Liver (tissue), 10 donors: ENCODE results near the gene CFAP45. TPM values are rescaled to one million over a fixed set of nuclear protein-coding genes. Genes with fewer than 3 reads are reported as not detected.

Experiments
- DNase-seq: peaks from one replicate; pipeline ENCODE4 v3.0.0-alpha.2; 2017; ENCODE audit warnings: low spot score
- H3K27ac ChIP-seq, 2 donors: one replicate each; pipeline ENCODE4 v1.7.0; 2013; ENCODE audit warnings: inconsistent platforms in 2 of 2, low read length in 2 of 2, control low read depth in 1 of 2, low read depth in 1 of 2, mild to moderate bottlenecking in 1 of 2
- H3K27me3 ChIP-seq, 4 donors: one replicate each; pipeline versions ENCODE4 v1.6.1 to v1.7.0; 2013; ENCODE audit warnings: low read length in 3 of 4, inconsistent platforms in 1 of 4, mild to moderate bottlenecking in 1 of 4, moderate library complexity in 1 of 4; ENCODE audit not compliant: control insufficient read depth in 4 of 4, insufficient read depth in 4 of 4
- H3K36me3 ChIP-seq, 4 donors: one replicate each; pipeline versions ENCODE4 v1.6.1 to v1.7.0; 2013; ENCODE audit warnings: low read length in 3 of 4, mild to moderate bottlenecking in 3 of 4, low read depth in 1 of 4, moderate library complexity in 1 of 4; ENCODE audit not compliant: control insufficient read depth in 4 of 4, insufficient read depth in 3 of 4
- H3K4me1 ChIP-seq, 4 donors: one replicate each; pipeline versions ENCODE4 v1.6.1 to v1.7.0; 2013; ENCODE audit warnings: low read length in 3 of 4, mild to moderate bottlenecking in 3 of 4, moderate library complexity in 1 of 4; ENCODE audit not compliant: control insufficient read depth in 4 of 4, insufficient read depth in 4 of 4
- H3K4me3 ChIP-seq, 3 donors: one replicate each; pipeline versions ENCODE4 v1.6.1 to v1.7.0; 2013; ENCODE audit warnings: low read length in 3 of 3, control low read depth in 1 of 3, low read depth in 1 of 3, mild to moderate bottlenecking in 1 of 3
- H3K9ac ChIP-seq, 2 donors: one replicate each; pipeline ENCODE4 v1.7.0; 2013; ENCODE audit warnings: low read length in 2 of 2, mild to moderate bottlenecking in 2 of 2, moderate library complexity in 2 of 2, control low read depth in 1 of 2, low read depth in 1 of 2
- H3K9me3 ChIP-seq, 4 donors: one replicate each; pipeline versions ENCODE4 v1.6.1 to v1.7.0; 2013; ENCODE audit warnings: low read length in 3 of 4; ENCODE audit not compliant: control insufficient read depth in 4 of 4
- EGR1 ChIP-seq, 2 donors: IDR thresholded peaks; 2 replicates each; pipeline ENCODE4 v1.6.1; 2016 to 2018; ENCODE audit warnings: antibody characterized with exemption in 2 of 2, low read depth in 2 of 2
- HNF4G ChIP-seq: IDR thresholded peaks from 2 replicates; pipeline ENCODE4 v1.6.1; 2016; ENCODE audit warnings: antibody characterized with exemption
- JUND ChIP-seq, 2 donors: IDR thresholded peaks; 2 replicates each; pipeline ENCODE4 v1.6.1; 2016; ENCODE audit warnings: antibody characterized with exemption in 2 of 2
- RAD21 ChIP-seq, 2 donors: IDR thresholded peaks; 2 replicates each; pipeline ENCODE4 v1.6.1; 2016; ENCODE audit warnings: antibody characterized with exemption in 2 of 2, mild to moderate bottlenecking in 2 of 2
- TAF1 ChIP-seq: conservative IDR thresholded peaks from 2 replicates; pipeline ENCODE4 v1.6.1; 2016; ENCODE audit warnings: antibody characterized with exemption, mild to moderate bottlenecking
- YY1 ChIP-seq: IDR thresholded peaks from 2 replicates; pipeline ENCODE4 v1.6.1; 2016; ENCODE audit warnings: antibody characterized with exemption, mild to moderate bottlenecking
- ZBTB33 ChIP-seq: IDR thresholded peaks from 2 replicates; pipeline ENCODE4 v1.6.1; 2016; ENCODE audit warnings: antibody characterized with exemption
- WGBS: extraction: QIAGEN DNeasy Blood & Tissue Kit; methylation state at CpG from one replicate; pipeline ENCODE4 v1.1.7; 2013; 5-methylcytosine and 5-hydroxymethylcytosine counted together
- polyA plus RNA-seq, 2 donors: library from polyadenylated mRNA; stranded (reverse) in 1 of 2; unstranded in 1 of 2; fragments of 200-250 nt in 1 of 2; fragments of >200 nt in 1 of 2; fragmentation: Nextera tagmentation in 1 of 2; extraction: Ambion mirVana in 1 of 2; gene quantifications; one replicate each; pipeline versions ENCODE4 v1.2.1 to v1.2.3, GENCODE V29; 2013 to 2015
- small RNA-seq: library from RNA; depleted of rRNA; stranded (forward); fragments of <200 nt; gene quantifications from one replicate; pipeline ENCODE3, GENCODE V24; 2014
- total RNA-seq, 2 donors: library from RNA; depleted of rRNA; stranded (reverse); fragments of >200 nt; gene quantifications; one replicate each; pipeline ENCODE4 v1.2.3, GENCODE V29; 2014
- donor health status: healthy.
- donor health status: healthy.
- donor health status: healthy.
- donor health status: healthy.
- donor health status: healthy.

The CFAP45 gene
- total and polyA plus RNA-seq, 4 donors, result 0.03 to 0.24 TPM; not detected in 2

GRCh38 chr1:159823406-159823805 is 76.6 kb downstream of the CFAP45 start:
- H3K4me3 ChIP-seq, result no peak overlapping the region
- no peak for DNase-seq
- no peaks in the 10 kb centered on the region for H3K9me3 ChIP-seq
- no peaks in the 10 kb centered on the region for H3K36me3 ChIP-seq
- no peaks in the 10 kb centered on the region for H3K4me1 ChIP-seq
- WGBS, result 32% methylated on average over 7 of the region's 7 CpGs
- H3K27ac ChIP-seq, result no peak overlapping the region
- H3K27me3 ChIP-seq, result no peaks in the 10 kb centered on the region
- no peak overlapping the region for H3K9ac ChIP-seq
- no peak for TF ChIP-seq HNF4G
- TF ChIP-seq YY1, result no peak
- TF ChIP-seq EGR1 (IDR thresholded peaks at IDR 0.05; ENCODE audit: low read depth in 2 of 2), result no peak
- TF ChIP-seq ZBTB33, result no peak
- no peak for TF ChIP-seq TAF1
- TF ChIP-seq RAD21 (IDR thresholded peaks at IDR 0.05), result no peak
- no peak for TF ChIP-seq JUND (IDR thresholded peaks at IDR 0.05)

Small RNA genes within 50 kb of the gene (small RNA-seq; reads per million reads assigned to genes)
- gene MIR4259 (not detected), gene RF00570 (0.07 reads per million)

Other genes with a start within 250 kb of the CFAP45 start
- gene CRP, start 185.6 kb downstream of the CFAP45 start, total RNA-seq, result 1,000 to 10,000 TPM in 1 of 2 donors, 100 to 1,000 TPM in 1; 103 to 4,637 TPM
- over 10,000 TPM in 1 of 2 donors, 1,000 to 10,000 TPM in 1; 4,292 to 13,117 TPM for gene CRP, start 185.6 kb downstream of the CFAP45 start, polyA plus RNA-seq
- gene DUSP23, start 119.2 kb downstream of the CFAP45 start, total RNA-seq, result 10 to 100 TPM; 26.6 to 91.4 TPM
- 100 to 1,000 TPM; 135 to 192 TPM for gene DUSP23, start 119.2 kb downstream of the CFAP45 start, polyA plus RNA-seq
- 1 to 10 TPM in 1 of 2 donors, under 1 TPM in 1; 0.09 to 2.7 TPM for gene FCRL6, start 97.8 kb downstream of the CFAP45 start, total RNA-seq
- 1 to 10 TPM in 1 of 2 donors, under 1 TPM in 1; 0.40 to 1.0 TPM for gene FCRL6, start 97.8 kb downstream of the CFAP45 start, polyA plus RNA-seq
- gene SLAMF8, start 73.3 kb downstream of the CFAP45 start, total RNA-seq, result 1 to 10 TPM in 1 of 2 donors, under 1 TPM in 1; 0.28 to 1.2 TPM
- gene SLAMF8, start 73.3 kb downstream of the CFAP45 start, polyA plus RNA-seq, result 1 to 10 TPM; 1.1 to 1.6 TPM
- gene VSIG8, start 37.5 kb downstream of the CFAP45 start, total RNA-seq, result under 1 TPM in 1 of 2 donors, not detected in 1; 0.08 TPM
- not detected for gene VSIG8, start 37.5 kb downstream of the CFAP45 start, polyA plus RNA-seq
- 10 to 100 TPM; 46.4 to 81.8 TPM for gene TAGLN2, start 25.3 kb upstream of the CFAP45 start, total RNA-seq
- gene TAGLN2, start 25.3 kb upstream of the CFAP45 start, polyA plus RNA-seq, result 100 to 1,000 TPM in 1 of 2 donors, 10 to 100 TPM in 1; 77.8 to 113 TPM
- gene IGSF9, start 45.4 kb upstream of the CFAP45 start, total RNA-seq, result 10 to 100 TPM in 1 of 2 donors, under 1 TPM in 1; 0.14 to 18.2 TPM
- 10 to 100 TPM; 14.0 to 21.3 TPM for gene IGSF9, start 45.4 kb upstream of the CFAP45 start, polyA plus RNA-seq
- gene SLAMF9, start 54.1 kb upstream of the CFAP45 start, total RNA-seq, result under 1 TPM in 1 of 2 donors, not detected in 1; 0.25 TPM
- gene SLAMF9, start 54.1 kb upstream of the CFAP45 start, polyA plus RNA-seq, result under 1 TPM; 0.64 to 0.68 TPM
- gene PIGM, start 131.8 kb upstream of the CFAP45 start, total RNA-seq, result 1 to 10 TPM; 3.5 to 3.8 TPM
- 1 to 10 TPM; 2.9 to 4.2 TPM for gene PIGM, start 131.8 kb upstream of the CFAP45 start, polyA plus RNA-seq
- gene KCNJ10, start 170.0 kb upstream of the CFAP45 start, total RNA-seq, result 1 to 10 TPM in 1 of 2 donors, under 1 TPM in 1; 0.50 to 1.6 TPM
- under 1 TPM; 0.48 to 0.53 TPM for gene KCNJ10, start 170.0 kb upstream of the CFAP45 start, polyA plus RNA-seq
- gene KCNJ9, start 181.4 kb upstream of the CFAP45 start, total RNA-seq, result not detected
- gene KCNJ9, start 181.4 kb upstream of the CFAP45 start, polyA plus RNA-seq, result not detected
- 10 to 100 TPM in 1 of 2 donors, 1 to 10 TPM in 1; 9.8 to 24.3 TPM for gene IGSF8, start 198.5 kb upstream of the CFAP45 start, total RNA-seq
- 10 to 100 TPM; 17.5 to 23.0 TPM for gene IGSF8, start 198.5 kb upstream of the CFAP45 start, polyA plus RNA-seq
- 1 to 10 TPM in 1 of 2 donors, under 1 TPM in 1; 0.09 to 1.5 TPM for gene ATP1A2, start 215.6 kb upstream of the CFAP45 start, total RNA-seq
- under 1 TPM; 0.21 to 0.37 TPM for gene ATP1A2, start 215.6 kb upstream of the CFAP45 start, polyA plus RNA-seq